Immature natural killer cell (primary cell): ENCODE measurements around the gene GPC6. TPM values are rescaled to one million over a fixed set of nuclear protein-coding genes. Genes with fewer than 3 reads are reported as not detected.

Experiments used
- DNase-seq, 3 donors: peaks; one replicate each; pipeline ENCODE4 v3.0.0; 2022; ENCODE audit warnings: mixed read lengths in 1 of 3
- H3K27ac Mint-ChIP-seq, 6 donors: one replicate each; pipeline ENCODE4 v1.8.0; 2020; ENCODE audit warnings: mixed read lengths in 6 of 6, mild to moderate bottlenecking in 5 of 6, inconsistent platforms in 4 of 6, moderate library complexity in 3 of 6
- H3K27me3 Mint-ChIP-seq, 3 donors: one replicate each; pipeline ENCODE4 v1.8.0; 2020 to 2021; ENCODE audit warnings: low read depth in 3 of 3, mild to moderate bottlenecking in 3 of 3, mixed read lengths in 3 of 3, moderate library complexity in 3 of 3, inconsistent platforms in 1 of 3
- H3K36me3 Mint-ChIP-seq, 3 donors: one replicate each; pipeline ENCODE4 v1.8.0; 2020; ENCODE audit warnings: mixed read lengths in 3 of 3, inconsistent platforms in 2 of 3, mild to moderate bottlenecking in 2 of 3
- H3K4me1 Mint-ChIP-seq, 2 donors: one replicate each; pipeline ENCODE4 v1.8.0; 2020; ENCODE audit warnings: inconsistent platforms in 2 of 2, mild to moderate bottlenecking in 2 of 2, mixed read lengths in 2 of 2, moderate library complexity in 1 of 2
- H3K4me3 Mint-ChIP-seq, 5 donors: one replicate each; pipeline ENCODE4 v1.8.0; 2020; ENCODE audit warnings: mild to moderate bottlenecking in 5 of 5, mixed read lengths in 5 of 5, inconsistent platforms in 3 of 5, moderate library complexity in 3 of 5
- H3K9me3 Mint-ChIP-seq, 6 donors: one replicate each; pipeline ENCODE4 v1.8.0; 2020; ENCODE audit warnings: mild to moderate bottlenecking in 6 of 6, mixed read lengths in 6 of 6, inconsistent platforms in 4 of 6, moderate library complexity in 3 of 6
- polyA plus RNA-seq, 3 donors: library from polyadenylated mRNA; unstranded; fragments of 300-500 nt; fragmentation: Illumina TruSeq; gene quantifications; one replicate each; pipeline ENCODE4 v1.2.3, GENCODE V29; 2021

The GPC6 gene
- polyA plus RNA-seq, 3 donors from 2014 or later: not detected

- Mint-ChIP-seq H3K27me3 (peaks cover 0 to 1% (median 1%) of the 10 kb centered on the region in 3 donors), H3K27ac (no peak overlapping the region), H3K4me3 (no peak overlapping the region), H3K36me3 (no peaks in the 10 kb centered on the region), H3K9me3 (peaks cover 0 to 9% (median 4%) of the 10 kb centered on the region in 6 donors), H3K4me1 (no peaks in the 10 kb centered on the region)
- DNase-seq: no peak
Observed at GRCh38 chr13:93364166-93364565, 137.6 kb downstream of the GPC6 start.

GRCh38 chr13:93368296-93368695, 141.7 kb downstream of the GPC6 start:
- Mint-ChIP-seq H3K4me1 (no peaks in the 10 kb centered on the region), H3K4me3 (no peak overlapping the region), H3K27ac (no peak overlapping the region), H3K9me3 (peaks cover 0 to 9% (median 4%) of the 10 kb centered on the region in 6 donors), H3K36me3 (no peaks in the 10 kb centered on the region), H3K27me3 (peaks cover 0 to 1% (median 1%) of the 10 kb centered on the region in 3 donors)
- no peak for DNase-seq

GRCh38 chr13:93368718-93369117, 142.1 kb downstream of the GPC6 start:
- DNase-seq: no peak
- no peaks in the 10 kb centered on the region for H3K4me1 Mint-ChIP-seq
- H3K27ac Mint-ChIP-seq: no peak overlapping the region
- peaks cover 0 to 9% (median 4%) of the 10 kb centered on the region in 6 donors for H3K9me3 Mint-ChIP-seq
- H3K4me3 Mint-ChIP-seq: no peak overlapping the region
- H3K36me3 Mint-ChIP-seq: no peaks in the 10 kb centered on the region
- peaks cover 0 to 1% (median 1%) of the 10 kb centered on the region in 3 donors for H3K27me3 Mint-ChIP-seq

- Mint-ChIP-seq H3K4me1 (no peaks in the 10 kb centered on the region), H3K36me3 (no peaks in the 10 kb centered on the region), H3K9me3 (peaks cover 0 to 5% (median 2%) of the 10 kb centered on the region in 6 donors), H3K27ac (no peak overlapping the region), H3K27me3 (peaks cover 0 to 1% (median 0%) of the 10 kb centered on the region in 3 donors), H3K4me3 (no peak overlapping the region)
- DNase-seq: no peak
Observed at GRCh38 chr13:93372856-93373255, 146.2 kb downstream of the GPC6 start.

GRCh38 chr13:93375491-93375890, 148.9 kb downstream of the GPC6 start:
- Mint-ChIP-seq H3K4me1 (no peaks in the 10 kb centered on the region), H3K9me3 (peaks cover 0 to 5% (median 2%) of the 10 kb centered on the region in 6 donors), H3K4me3 (no peak overlapping the region), H3K36me3 (no peaks in the 10 kb centered on the region), H3K27me3 (no peaks in the 10 kb centered on the region), H3K27ac (no peak overlapping the region)
- DNase-seq: no peak

GRCh38 chr13:93377196-93377595, 150.6 kb downstream of the GPC6 start:
- H3K27ac Mint-ChIP-seq: no peak overlapping the region
- no peaks in the 10 kb centered on the region for H3K27me3 Mint-ChIP-seq
- no peak for DNase-seq
- H3K36me3 Mint-ChIP-seq: no peaks in the 10 kb centered on the region
- H3K4me1 Mint-ChIP-seq: no peaks in the 10 kb centered on the region
- H3K9me3 Mint-ChIP-seq: peaks cover 0 to 5% (median 2%) of the 10 kb centered on the region in 6 donors
- H3K4me3 Mint-ChIP-seq: no peak overlapping the region

GRCh38 chr13:93378184-93378583, 151.6 kb downstream of the GPC6 start:
- no peak for DNase-seq
- Mint-ChIP-seq H3K27me3 (no peaks in the 10 kb centered on the region), H3K4me1 (no peaks in the 10 kb centered on the region), H3K36me3 (no peaks in the 10 kb centered on the region), H3K9me3 (peaks cover 0 to 5% (median 2%) of the 10 kb centered on the region in 6 donors), H3K4me3 (no peak overlapping the region), H3K27ac (no peak overlapping the region)

GRCh38 chr13:93386116-93386515, 159.5 kb downstream of the GPC6 start:
- Mint-ChIP-seq H3K27me3 (no peaks in the 10 kb centered on the region), H3K4me1 (no peaks in the 10 kb centered on the region), H3K9me3 (peaks cover 0 to 8% (median 5%) of the 10 kb centered on the region in 6 donors), H3K36me3 (peaks cover 0 to 3% (median 0%) of the 10 kb centered on the region in 3 donors), H3K4me3 (no peak overlapping the region), H3K27ac (no peak overlapping the region)
- DNase-seq: no peak

GRCh38 chr13:93388701-93389100, 162.1 kb downstream of the GPC6 start:
- Mint-ChIP-seq H3K9me3 (peaks cover 0 to 8% (median 5%) of the 10 kb centered on the region in 6 donors), H3K4me1 (no peaks in the 10 kb centered on the region), H3K36me3 (peaks cover 0 to 3% (median 0%) of the 10 kb centered on the region in 3 donors), H3K4me3 (no peak overlapping the region), H3K27ac (no peak overlapping the region), H3K27me3 (no peaks in the 10 kb centered on the region)
- DNase-seq: no peak

- H3K4me1 Mint-ChIP-seq: no peaks in the 10 kb centered on the region
- no peaks in the 10 kb centered on the region for H3K36me3 Mint-ChIP-seq
- H3K4me3 Mint-ChIP-seq: no peak overlapping the region
- no peak overlapping the region for H3K27ac Mint-ChIP-seq
- DNase-seq: no peak
- H3K9me3 Mint-ChIP-seq: peaks cover 0 to 12% (median 6%) of the 10 kb centered on the region in 6 donors
- H3K27me3 Mint-ChIP-seq: no peaks in the 10 kb centered on the region
Observed at GRCh38 chr13:93397619-93398018, 171.0 kb downstream of the GPC6 start.

- no peaks in the 10 kb centered on the region for H3K27me3 Mint-ChIP-seq
- H3K27ac Mint-ChIP-seq: no peak overlapping the region
- no peaks in the 10 kb centered on the region for H3K36me3 Mint-ChIP-seq
- H3K4me3 Mint-ChIP-seq: no peak overlapping the region
- DNase-seq: no peak
- H3K9me3 Mint-ChIP-seq: peaks cover 0 to 12% (median 7%) of the 10 kb centered on the region in 6 donors
- no peaks in the 10 kb centered on the region for H3K4me1 Mint-ChIP-seq
Observed at GRCh38 chr13:93398167-93399035, 171.8 kb downstream of the GPC6 start.

- Mint-ChIP-seq H3K36me3 (no peaks in the 10 kb centered on the region), H3K27me3 (no peaks in the 10 kb centered on the region)
Observed at GRCh38 chr13:93399212-93399611, 172.6 kb downstream of the GPC6 start.

GRCh38 chr13:93406136-93406535, 179.5 kb downstream of the GPC6 start:
- no peak overlapping the region for H3K27ac Mint-ChIP-seq
- H3K9me3 Mint-ChIP-seq: peaks cover 0 to 4% (median under 1%) of the 10 kb centered on the region in 6 donors
- H3K36me3 Mint-ChIP-seq: no peaks in the 10 kb centered on the region
- no peaks in the 10 kb centered on the region for H3K27me3 Mint-ChIP-seq
- H3K4me1 Mint-ChIP-seq: no peaks in the 10 kb centered on the region
- no peak for DNase-seq
- H3K4me3 Mint-ChIP-seq: no peak overlapping the region

More at GRCh38 chr13:93399212-93399611, 172.6 kb downstream of the GPC6 start:
- Mint-ChIP-seq H3K4me1 (no peaks in the 10 kb centered on the region), H3K4me3 (no peak overlapping the region), H3K9me3 (peaks cover 0 to 12% (median 7%) of the 10 kb centered on the region in 6 donors), H3K27ac (no peak overlapping the region)
- no peak for DNase-seq

GRCh38 chr13:93407551-93407950, 180.9 kb downstream of the GPC6 start:
- Mint-ChIP-seq H3K27ac (no peak overlapping the region), H3K9me3 (peaks cover 0 to 4% (median under 1%) of the 10 kb centered on the region in 6 donors)

More at GRCh38 chr13:93407551-93407950, 180.9 kb downstream of the GPC6 start:
- Mint-ChIP-seq H3K4me1 (no peaks in the 10 kb centered on the region), H3K36me3 (no peaks in the 10 kb centered on the region), H3K27me3 (no peaks in the 10 kb centered on the region), H3K4me3 (no peak overlapping the region)
- DNase-seq: no peak
